GDM1 (cell line): ENCODE data around the gene PRRX1.

ENCODE experiments used
- DNase-seq: peaks from one replicate; lab custom pipeline; 2025; lab: John Stamatoyannopoulos, UW

PRRX1 gene

DNA sequence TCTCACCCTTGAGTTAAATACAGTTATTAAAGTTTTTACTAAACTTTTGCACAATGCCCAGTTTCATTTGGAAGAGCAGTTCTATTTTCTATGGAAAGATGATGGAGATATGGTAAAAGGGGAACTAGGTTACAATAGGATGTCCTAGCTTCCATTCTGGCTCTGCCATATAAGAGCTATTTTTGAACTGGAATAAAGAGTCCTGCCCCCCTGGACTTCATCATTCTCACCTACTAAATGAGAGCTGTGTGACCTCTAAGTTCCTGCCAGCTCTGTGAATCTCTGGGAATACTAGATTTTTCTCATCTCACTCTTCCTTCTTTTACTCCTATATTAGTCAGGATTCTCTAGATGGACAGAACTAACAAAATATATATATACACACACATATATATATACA is 106.3 kb downstream of the PRRX1 start:
- DNase-seq = no peak

DNA sequence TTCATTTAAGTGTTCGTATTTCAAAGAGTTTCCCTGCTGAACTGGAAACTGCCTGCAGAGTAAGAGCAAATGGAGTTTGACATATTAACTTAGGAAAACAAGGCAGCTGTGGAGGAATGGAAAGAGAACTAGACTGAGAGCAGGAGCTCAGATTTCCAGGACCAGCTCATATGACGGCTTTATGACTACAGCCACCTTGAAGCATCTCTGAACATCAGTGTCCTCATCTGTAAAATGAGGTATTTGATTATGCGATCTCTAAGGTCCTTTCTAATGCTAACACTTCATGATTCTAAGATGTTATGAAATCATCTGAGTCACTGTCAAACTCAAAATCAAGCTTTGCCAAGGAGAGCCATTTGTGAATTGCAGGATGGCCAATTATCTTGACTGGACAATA is 112.3 kb downstream of the PRRX1 start:
- DNase-seq = no peak

DNA sequence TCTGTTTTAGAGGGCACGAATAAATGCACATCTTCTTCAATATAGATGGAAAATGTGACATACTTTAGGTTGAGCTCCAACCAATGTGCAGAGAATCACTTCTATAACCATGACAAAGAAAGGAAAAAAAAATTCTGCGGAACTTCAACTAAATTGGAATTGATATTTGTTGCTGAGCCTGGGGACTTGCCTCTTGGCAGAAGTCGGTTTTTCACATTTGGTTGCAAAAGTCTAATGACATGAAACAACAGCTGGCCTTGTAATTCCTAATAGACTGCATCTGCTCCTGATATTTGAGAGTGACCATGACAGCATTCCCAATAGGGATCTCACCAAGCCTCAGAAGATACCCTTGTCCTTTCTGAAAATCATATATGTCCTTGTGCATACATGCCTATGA is 112.8 kb downstream of the PRRX1 start:
- DNase-seq = no peak
